H1 (cell line): Measurements from ENCODE around the gene STX18. TPM values are rescaled to one million over a fixed set of nuclear protein-coding genes. Genes with fewer than 3 reads are reported as not detected.

Experiments used
- CTCF ChIA-PET: fragments of 300-600 bp; sonication (Branson Sonifier 250); formaldehyde crosslinking; loops from one replicate; lab custom pipeline; 2021; ENCODE audit not compliant: partially characterized antibody; lab: Charles Lee
- POLR2A ChIA-PET: fragments of 300-600 bp; sonication (Branson Sonifier 250); formaldehyde crosslinking; loops from one replicate; lab custom pipeline; 2021; ENCODE audit warnings: inconsistent platforms; ENCODE audit not compliant: partially characterized antibody; lab: Charles Lee
- DNase-seq, 2 experiments: peaks; one replicate each; pipeline versions ENCODE4 v3.0.0 to v3.0.0-alpha.2; 2010 to 2022; ENCODE audit warnings: low spot score in 2 of 2, low read depth in 1 of 2, mixed read lengths in 1 of 2
- FAIRE-seq: peaks from 2 replicates; lab custom pipeline; 2011; peaks lifted over from hg19 to GRCh38; lab: Jason Lieb, UNC
- H2AFZ ChIP-seq: 2 replicates; pipeline ENCODE4 v1.8.1; 2012; ENCODE audit warnings: low read length, inconsistent platforms
- H2AK5ac ChIP-seq: 2 replicates; pipeline ENCODE4 v1.6.1; 2013; ENCODE audit warnings: low read depth, low read length
- H2BK120ac ChIP-seq: replicated peaks from 2 replicates; pipeline ENCODE3; 2013; ENCODE audit warnings: low read depth, low read length, inconsistent platforms
- H2BK12ac ChIP-seq: 2 replicates; pipeline ENCODE4 v1.6.1; 2013; ENCODE audit warnings: low read depth, low read length
- H2BK15ac ChIP-seq: 2 replicates; pipeline ENCODE4 v1.6.1; 2013; ENCODE audit warnings: low read length
- H2BK20ac ChIP-seq: 2 replicates; pipeline ENCODE4 v1.6.1; 2013; ENCODE audit warnings: low read length
- H2BK5ac ChIP-seq: 2 replicates; pipeline ENCODE4 v1.6.1; 2013; ENCODE audit warnings: low read depth, low read length
- H3K14ac ChIP-seq: 2 replicates; pipeline ENCODE4 v1.6.1; 2013; ENCODE audit warnings: inconsistent platforms; ENCODE audit not compliant: insufficient read length
- H3K18ac ChIP-seq: 2 replicates; pipeline ENCODE4 v1.6.1; 2013; ENCODE audit warnings: low read length; ENCODE audit errors: extremely low read depth
- H3K23ac ChIP-seq: 2 replicates; pipeline ENCODE4 v1.6.1; 2013; ENCODE audit warnings: inconsistent platforms; ENCODE audit not compliant: insufficient read length
- H3K23me2 ChIP-seq: 2 replicates; pipeline ENCODE4 v1.6.1; 2013; ENCODE audit warnings: low read depth, low read length
- H3K27ac ChIP-seq: 2 replicates; pipeline ENCODE4 v1.6.1; 2011; ENCODE audit warnings: low read depth, low read length, inconsistent platforms
- H3K27me3 ChIP-seq, 4 experiments: replicated peaks in 1 of 4; 1 replicate in 1 of 4; 2 replicates in 3 of 4; pipeline versions ENCODE4 v1.6.1 to v1.8.1; 2011 to 2013; ENCODE audit warnings: low read length in 3 of 4, mild to moderate bottlenecking in 3 of 4, inconsistent platforms in 2 of 4, mixed read lengths in 2 of 4, moderate library complexity in 1 of 4; ENCODE audit not compliant: control insufficient read depth in 3 of 4, insufficient read depth in 3 of 4; ENCODE audit errors: extremely low read depth in 1 of 4
- H3K36me3 ChIP-seq, 4 experiments: 2 replicates each; pipeline versions ENCODE4 v1.6.1 to v1.8.1; 2011 to 2013; ENCODE audit warnings: mild to moderate bottlenecking in 4 of 4, low read length in 3 of 4, moderate library complexity in 2 of 4, control low read depth in 1 of 4, inconsistent platforms in 1 of 4; ENCODE audit not compliant: insufficient read depth in 4 of 4, control insufficient read depth in 2 of 4
- H3K4ac ChIP-seq: replicated peaks from 2 replicates; pipeline ENCODE3; 2013; ENCODE audit warnings: low read length, low read depth, mixed read lengths, inconsistent platforms; ENCODE audit not compliant: insufficient read length
- H3K4me1 ChIP-seq, 4 experiments: replicated peaks in 1 of 4; 1 replicate in 1 of 4; 2 replicates in 3 of 4; pipeline versions ENCODE4 v1.6.1 to v1.8.1; 2011 to 2013; ENCODE audit warnings: low read length in 3 of 4, inconsistent platforms in 2 of 4, mixed read lengths in 1 of 4; ENCODE audit not compliant: insufficient read depth in 4 of 4, control insufficient read depth in 3 of 4
- H3K4me2 ChIP-seq, 2 experiments: 2 replicates each; pipeline versions ENCODE4 v1.6.1 to v1.8.1; 2011 to 2013; ENCODE audit warnings: low read depth in 2 of 2, low read length in 2 of 2, control low read depth in 1 of 2, inconsistent platforms in 1 of 2, mild to moderate bottlenecking in 1 of 2; ENCODE audit not compliant: insufficient read depth in 1 of 2
- H3K4me3 ChIP-seq, 4 experiments: fragments of 200-600, 300-600 bp in 1 of 4; sonication (generic), shearing (Covaris generic), sonication (Bioruptor Twin) in 1 of 4; 2 replicates each; pipeline versions ENCODE4 v1.5.1 to v1.8.1; 2011 to 2016; ENCODE audit warnings: low read length in 4 of 4, low read depth in 3 of 4, control low read depth in 2 of 4, inconsistent platforms in 2 of 4, mild to moderate bottlenecking in 2 of 4, mixed read lengths in 1 of 4, moderate library complexity in 1 of 4; ENCODE audit not compliant: insufficient read depth in 2 of 4; ENCODE audit errors: extremely low read depth in 1 of 4
- H3K56ac ChIP-seq: replicated peaks from 2 replicates; pipeline ENCODE3; 2013; ENCODE audit warnings: low read depth, mild to moderate bottlenecking, mixed read lengths, low read length, inconsistent platforms; ENCODE audit not compliant: insufficient read length
- H3K79me1 ChIP-seq: 2 replicates; pipeline ENCODE4 v1.6.1; 2013; ENCODE audit warnings: low read depth, low read length, control low read depth
- H3K79me2 ChIP-seq, 2 experiments: 2 replicates each; pipeline versions ENCODE4 v1.6.1 to v1.8.1; 2012 to 2013; ENCODE audit warnings: low read length in 2 of 2, mild to moderate bottlenecking in 2 of 2, inconsistent platforms in 1 of 2; ENCODE audit not compliant: insufficient read depth in 2 of 2, control insufficient read depth in 1 of 2
- H3K9ac ChIP-seq, 4 experiments: replicated peaks in 1 of 4; 1 replicate in 1 of 4; 2 replicates in 3 of 4; pipeline versions ENCODE4 v1.6.1 to v1.8.1; 2011 to 2013; ENCODE audit warnings: low read depth in 3 of 4, low read length in 3 of 4, control low read depth in 2 of 4, mild to moderate bottlenecking in 2 of 4, moderate library complexity in 2 of 4, inconsistent platforms in 1 of 4; ENCODE audit errors: extremely low read depth in 1 of 4
- H3K9me3 ChIP-seq, 2 experiments: 2 replicates each; pipeline versions ENCODE4 v1.6.1 to v1.8.1; 2012 to 2013; ENCODE audit warnings: mild to moderate bottlenecking in 2 of 2, moderate library complexity in 2 of 2, control low read depth in 1 of 2, inconsistent platforms in 1 of 2, low read depth in 1 of 2, low read length in 1 of 2, mixed read lengths in 1 of 2; ENCODE audit not compliant: insufficient read depth in 2 of 2
- H4K20me1 ChIP-seq, 2 experiments: replicated peaks in 1 of 2; 2 replicates each; pipeline versions ENCODE3 to v1.8.1; 2011 to 2013; ENCODE audit warnings: inconsistent platforms in 2 of 2, low read length in 2 of 2, mild to moderate bottlenecking in 1 of 2; ENCODE audit not compliant: insufficient read depth in 2 of 2, control insufficient read depth in 1 of 2
- H4K5ac ChIP-seq: 2 replicates; pipeline ENCODE4 v1.6.1; 2013; ENCODE audit warnings: low read length, low read depth, mixed read lengths, inconsistent platforms; ENCODE audit not compliant: insufficient read length
- H4K8ac ChIP-seq: 2 replicates; pipeline ENCODE4 v1.8.0; 2013; ENCODE audit warnings: mild to moderate bottlenecking, moderate library complexity, low read length, inconsistent platforms; ENCODE audit not compliant: insufficient read depth; ENCODE audit errors: extremely low read depth
- H4K91ac ChIP-seq: replicated peaks from 2 replicates; pipeline ENCODE3; 2013; ENCODE audit warnings: low read length, mixed read lengths, inconsistent platforms; ENCODE audit not compliant: insufficient read length
- EP300 ChIP-seq, 2 experiments: IDR thresholded peaks; 1 replicate in 1 of 2; 2 replicates in 1 of 2; pipeline ENCODE4 v1.6.1; 2011 to 2012; ENCODE audit warnings: low read depth in 2 of 2, low read length in 2 of 2, mild to moderate bottlenecking in 2 of 2, borderline replicate concordance in 1 of 2, inconsistent platforms in 1 of 2, moderate library complexity in 1 of 2
- GABPA ChIP-seq: IDR thresholded peaks from 2 replicates; pipeline ENCODE4 v1.6.1; 2011; ENCODE audit warnings: mild to moderate bottlenecking, low read length, moderate library complexity, borderline replicate concordance; ENCODE audit not compliant: insufficient read depth
- HDAC6 ChIP-seq: IDR thresholded peaks from one replicate; pipeline ENCODE4 v1.7.1; 2012; ENCODE audit warnings: low read depth, mild to moderate bottlenecking, inconsistent platforms, low read length, moderate library complexity
- KDM4A ChIP-seq: IDR thresholded peaks from one replicate; pipeline ENCODE4 v1.7.1; 2012; ENCODE audit warnings: low read depth, mild to moderate bottlenecking, moderate library complexity, low read length, inconsistent platforms; ENCODE audit not compliant: severe bottlenecking
- RFX5 ChIP-seq: IDR thresholded peaks from 2 replicates; pipeline ENCODE4 v1.6.1; 2011; ENCODE audit warnings: low read depth, low read length, improper control_type of control experiment, borderline replicate concordance
- SIN3A ChIP-seq, 2 experiments: IDR thresholded peaks in 1 of 2; conservative IDR thresholded peaks in 1 of 2; 2 replicates each; pipeline ENCODE4 v1.6.1; 2011 to 2012; ENCODE audit warnings: low read length in 2 of 2, improper control_type of control experiment in 1 of 2, low read depth in 1 of 2, mild to moderate bottlenecking in 1 of 2
- SIX5 ChIP-seq: IDR thresholded peaks from 2 replicates; pipeline ENCODE4 v1.6.1; 2011; ENCODE audit warnings: mild to moderate bottlenecking, low read depth, low read length
- TAF7 ChIP-seq: optimal IDR thresholded peaks from 2 replicates; pipeline ENCODE3; 2011; ENCODE audit warnings: low read depth, mild to moderate bottlenecking, inconsistent platforms, low read length, moderate library complexity, borderline replicate concordance
- WGBS, 2 experiments: shearing (Covaris generic) in 1 of 2; methylation state at CpG; one replicate each; pipeline versions ENCODE4 v1.1.6 to v1.1.7; 2013 to 2015; ENCODE audit warnings: low lambda C conversion rate in 2 of 2, mixed read lengths in 2 of 2, inconsistent platforms in 1 of 2, low coverage in 1 of 2, missing lambda C conversion rate in 1 of 2; ENCODE audit not compliant: insufficient replicate concordance in 2 of 2, insufficient coverage in 1 of 2, insufficient read length in 1 of 2; ENCODE audit errors: extremely low coverage in 1 of 2, missing lambda C conversion rate in 1 of 2; 5-methylcytosine and 5-hydroxymethylcytosine counted together
- polyA plus RNA-seq, 7 experiments: library from polyadenylated mRNA; depleted of rRNA in 3 of 7; stranded (reverse) in 5 of 7; unstranded in 2 of 7; fragments of >200 nt in 5 of 7; fragments of 200-250 nt in 2 of 7; gene quantifications; 1 replicate in 5 of 7; 2 replicates in 1 of 7; 4 replicates in 1 of 7; pipeline versions ENCODE4 v1.2.1 to v1.2.3, GENCODE V29; 2011 to 2013; ENCODE audit warnings: missing spikeins in 2 of 7, mixed read lengths in 2 of 7
- total RNA-seq: library from RNA; stranded (reverse); fragmentation: NEBNext Ultra II Directional; extraction: Animal tissue kit (Norgen Biotek cat#: 25700); gene quantifications from 2 replicates; pipeline ENCODE4 v1.2.1, GENCODE V29; 2021

The STX18 gene
- total and polyA plus RNA-seq, 2 of the 8 experiments (the other 6 are each of a cell fraction or from before 2014, with no cell fraction given): 14.6 to 18.3 TPM

GRCh38 chr4:4496592-4497372 lies 45.1 kb downstream of the STX18 start:
- POLR2A ChIA-PET: interaction anchor here (0.9 kb wide), 1 partner anchor 28 kb away, joined by 3 read pairs; no protein-coding TSS in a partner anchor

More at GRCh38 chr4:4496592-4497372, 45.1 kb downstream of the STX18 start:
- H3K23ac ChIP-seq: no peak overlapping the region
- no peaks in the 10 kb centered on the region for H3K27me3 ChIP-seq
- H4K20me1 ChIP-seq: peaks cover 0 to 1% of the 10 kb centered on the region in 2 experiments
- H3K27ac ChIP-seq: no peak overlapping the region
- CTCF ChIA-PET: interaction anchor here (0.6 to 1.8 kb wide), 5 partner anchors 10 to 45 kb away, joined by 3 to 9 read pairs (median 3); partner anchors contain the start of gene STX18
- WGBS, 2 experiments: 83% methylated on average over 9 of the region's 9 CpGs; no CpG with 5 or more reads in 1 of the 2 experiments
- no peak overlapping the region for H2AFZ ChIP-seq
- no peaks in the 10 kb centered on the region for H3K9me3 ChIP-seq
- no peak overlapping the region for H3K14ac ChIP-seq
- H3K9ac ChIP-seq: no peak overlapping the region
- H3K4me1 ChIP-seq: peaks cover 0 to 3% (median 0%) of the 10 kb centered on the region in 4 experiments; a peak in 1 of 7 replicates
- no peak overlapping the region for H2BK12ac ChIP-seq
- no peak overlapping the region for H2BK120ac ChIP-seq
- no peak overlapping the region for H3K4ac ChIP-seq
- 0 out of 2 replicates have a peak overlapping the region, but pooled peaks have one; percentile 7 for H3K18ac ChIP-seq
- H4K91ac ChIP-seq: no peak overlapping the region
- H3K4me2 ChIP-seq: no peak overlapping the region
- no peak overlapping the region for H2BK15ac ChIP-seq
- no peaks in the 10 kb centered on the region for H3K36me3 ChIP-seq
- no peak overlapping the region for H4K5ac ChIP-seq
- H2AK5ac ChIP-seq: no peak overlapping the region
- H4K8ac ChIP-seq: no peak overlapping the region
- no peaks in the 10 kb centered on the region for H3K23me2 ChIP-seq
- no peak overlapping the region for H3K56ac ChIP-seq
- no peaks in the 10 kb centered on the region for H3K79me1 ChIP-seq
- no peak overlapping the region for H3K4me3 ChIP-seq
- H3K79me2 ChIP-seq: 0 out of 4 replicates have a peak, but pooled peaks cover 0 to under 1% of the 10 kb centered on the region in 2 experiments
- DNase-seq (no peak), FAIRE-seq (no peak)
- H2BK20ac ChIP-seq: no peak overlapping the region
- H2BK5ac ChIP-seq: no peak overlapping the region
- TF ChIP-seq SIN3A (conservative IDR thresholded peaks at IDR 0.05 in 1 of 2, IDR thresholded peaks at IDR 0.05 in 1 of 2; ENCODE audit: low read depth in 1 of 2, low read length in 2 of 2) (no peak), EP300 (IDR thresholded peaks at IDR 0.05; ENCODE audit: borderline replicate concordance in 1 of 2, low read depth in 2 of 2, low read length in 2 of 2) (no peak), KDM4A (no peak), GABPA (no peak), TAF7 (no peak), HDAC6 (no peak), RFX5 (no peak), SIX5 (no peak)
